GM21360 (cell line): ENCODE results near the gene CYP1A2.

Experiments
- ATAC-seq: cut with Tn5 transposase; IDR thresholded peaks from one replicate; pipeline ENCODE4 v1.9.1; 2021; ENCODE audit warnings: mild to moderate bottlenecking, moderate library complexity; ENCODE audit not compliant: unreplicated experiment

CYP1A2 gene

DNA sequence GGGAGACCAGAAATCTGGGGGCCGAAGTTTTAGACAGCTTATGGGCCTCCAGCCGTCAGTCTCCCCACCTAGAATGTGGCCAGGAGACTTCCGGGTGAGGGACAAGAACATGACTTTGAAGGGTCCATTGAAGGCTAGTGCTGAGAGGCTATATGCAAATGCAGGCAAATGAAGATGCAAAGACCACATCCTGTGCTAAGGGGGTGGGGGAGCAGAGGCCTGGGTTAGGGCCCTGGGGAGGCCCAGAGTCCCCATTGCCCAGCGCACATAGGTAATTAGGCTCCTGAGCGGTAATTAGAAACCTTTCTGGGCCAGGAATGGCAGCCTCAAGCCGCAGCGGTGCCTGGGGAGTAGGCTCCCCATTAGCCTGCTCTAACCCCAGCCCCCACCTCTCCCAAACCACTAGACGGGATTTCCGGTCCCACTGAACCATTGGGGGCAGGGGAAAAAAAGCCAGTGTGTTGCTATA is 40.1 kb downstream of the CYP1A2 start:
- peak; percentile 19 for ATAC-seq

DNA sequence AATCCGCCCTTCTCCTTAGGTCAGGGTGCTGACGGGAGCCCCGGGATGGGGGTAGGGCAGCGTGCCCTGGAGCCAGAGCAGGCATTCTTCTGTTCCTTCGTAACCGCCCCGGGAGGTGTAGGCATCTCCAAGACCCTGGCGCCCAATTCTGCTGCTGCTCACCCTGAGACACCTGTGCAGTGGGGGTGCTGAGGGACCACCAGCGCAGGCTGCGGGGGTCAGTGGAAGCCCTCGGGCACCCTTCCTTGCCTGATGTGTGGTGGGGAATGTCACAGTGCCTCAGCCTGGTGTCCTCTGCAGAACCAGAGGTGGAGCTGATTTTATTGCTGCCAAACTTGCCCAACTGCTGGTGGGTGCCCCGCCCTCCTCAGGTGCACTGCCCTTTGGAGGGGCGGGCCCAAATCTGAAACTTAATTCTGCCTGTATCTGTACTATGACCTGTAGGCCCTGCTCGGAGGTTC is 40.6 kb downstream of the CYP1A2 start:
- no peak for ATAC-seq

- no peak for ATAC-seq
Observed at GRCh38 chr15:74789741-74790079, 41.1 kb downstream of the CYP1A2 start.

GRCh38 chr15:74790080-74790916 is 41.7 kb downstream of the CYP1A2 start:
- no peak for ATAC-seq

- ATAC-seq, result no peak
Observed at GRCh38 chr15:74791007-74791406, 42.4 kb downstream of the CYP1A2 start.

GRCh38 chr15:74791667-74792066 is 43.0 kb downstream of the CYP1A2 start:
- no peak for ATAC-seq

DNA sequence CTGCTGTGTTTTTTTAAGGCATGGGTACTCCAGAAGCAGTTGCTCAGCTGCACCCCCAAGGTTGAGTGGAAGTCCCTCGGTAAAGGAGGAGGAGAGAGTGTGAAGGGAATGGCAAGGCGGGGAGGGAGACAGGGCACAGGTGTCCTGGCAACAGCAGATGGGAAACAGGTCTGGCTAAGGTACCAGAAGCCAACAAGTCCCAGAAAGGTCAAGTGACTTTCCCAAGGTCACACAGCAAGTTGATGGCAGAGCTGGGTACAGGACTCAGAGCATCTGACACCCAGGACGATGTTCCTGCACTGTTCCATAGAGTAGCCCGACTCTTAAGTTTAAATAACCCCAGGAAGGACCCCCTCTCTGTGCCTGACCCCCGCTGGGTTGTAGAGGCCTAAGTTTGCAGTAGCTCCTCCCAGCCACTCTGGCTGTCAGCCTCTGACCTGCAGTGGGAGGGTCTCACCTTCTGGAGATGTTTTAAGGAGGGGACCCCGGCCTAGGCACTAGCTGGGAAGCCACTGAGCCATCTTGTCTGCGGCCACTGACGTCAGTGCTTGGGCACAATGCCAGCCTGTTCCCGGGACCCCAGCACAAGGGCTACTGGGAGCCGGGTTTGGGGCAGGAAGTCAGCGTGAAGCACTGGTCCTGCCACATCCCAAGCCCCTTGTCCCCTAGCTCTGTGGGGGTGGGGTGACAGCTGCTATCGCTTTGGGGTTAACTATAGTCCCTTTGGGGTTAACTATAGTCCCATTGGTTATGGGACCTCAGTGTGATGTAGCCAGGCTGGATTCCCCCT is 43.8 kb downstream of the CYP1A2 start:
- ATAC-seq, result no peak

DNA sequence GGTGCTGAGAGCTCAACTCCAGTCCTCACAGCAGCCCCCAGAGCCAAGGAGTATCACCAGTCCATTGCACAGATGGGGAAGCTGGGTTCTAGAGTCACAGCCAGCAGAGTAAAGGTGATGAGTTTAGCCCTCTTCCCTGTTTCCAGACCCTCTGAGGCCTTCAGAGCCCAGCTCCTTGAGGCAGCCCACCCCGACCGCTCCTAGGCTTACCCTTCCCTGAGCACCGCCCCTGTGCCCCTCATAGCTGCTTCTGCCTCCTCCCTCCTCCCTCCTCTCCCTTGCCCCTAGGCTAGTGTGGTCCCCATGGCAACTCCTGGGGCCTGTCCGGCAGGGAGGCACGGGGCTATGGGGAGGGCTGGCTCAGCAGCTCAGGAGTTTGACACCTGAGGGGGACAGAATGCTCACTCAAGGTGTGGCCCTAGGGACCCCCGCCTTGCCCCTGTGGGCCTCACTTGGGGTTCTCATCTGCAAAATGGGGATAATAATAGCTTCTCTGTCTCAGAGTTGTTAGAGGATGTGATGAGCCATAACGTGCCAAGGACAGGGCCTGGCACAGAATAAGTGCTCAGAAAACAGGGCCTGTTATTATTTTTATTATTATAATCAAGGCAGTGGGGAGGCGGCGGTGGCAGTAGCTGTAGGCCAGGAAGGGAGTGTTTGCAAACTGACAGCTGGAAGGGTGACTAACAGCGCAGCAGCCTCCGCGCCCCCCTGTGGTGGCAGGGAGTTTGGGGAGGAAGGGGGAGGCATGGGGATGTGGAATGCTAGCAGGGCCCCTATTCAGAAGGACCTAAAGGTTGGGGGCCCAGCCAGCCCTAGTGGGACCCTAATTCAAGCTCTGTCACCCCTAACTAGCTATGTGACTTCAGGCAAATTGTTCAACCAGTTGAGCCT is 44.7 kb downstream of the CYP1A2 start:
- no peak for ATAC-seq

- ATAC-seq, result no peak
Observed at GRCh38 chr15:74794248-74794969, 45.8 kb downstream of the CYP1A2 start.

DNA sequence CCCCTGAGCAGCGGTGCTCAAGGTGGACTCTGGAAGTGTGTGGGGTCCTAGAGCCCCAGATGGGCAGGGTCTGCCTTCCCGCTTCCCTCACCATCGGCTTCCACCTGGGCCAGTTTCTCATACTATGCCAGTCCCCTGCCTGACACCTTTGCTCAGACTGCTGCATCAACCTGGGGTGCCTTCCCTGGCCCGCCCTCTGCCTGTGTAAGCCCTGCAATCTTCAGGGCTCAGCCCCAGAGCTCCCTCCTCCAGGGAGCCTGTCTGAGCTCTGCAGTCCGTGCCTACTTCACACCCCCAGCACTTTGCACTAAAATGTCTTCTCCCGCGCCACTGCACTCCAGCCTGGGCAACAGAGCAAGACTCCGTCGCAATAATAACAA is 46.3 kb downstream of the CYP1A2 start:
- no peak for ATAC-seq

- ATAC-seq, result no peak
Observed at GRCh38 chr15:74795966-74796625, 47.5 kb downstream of the CYP1A2 start.

DNA sequence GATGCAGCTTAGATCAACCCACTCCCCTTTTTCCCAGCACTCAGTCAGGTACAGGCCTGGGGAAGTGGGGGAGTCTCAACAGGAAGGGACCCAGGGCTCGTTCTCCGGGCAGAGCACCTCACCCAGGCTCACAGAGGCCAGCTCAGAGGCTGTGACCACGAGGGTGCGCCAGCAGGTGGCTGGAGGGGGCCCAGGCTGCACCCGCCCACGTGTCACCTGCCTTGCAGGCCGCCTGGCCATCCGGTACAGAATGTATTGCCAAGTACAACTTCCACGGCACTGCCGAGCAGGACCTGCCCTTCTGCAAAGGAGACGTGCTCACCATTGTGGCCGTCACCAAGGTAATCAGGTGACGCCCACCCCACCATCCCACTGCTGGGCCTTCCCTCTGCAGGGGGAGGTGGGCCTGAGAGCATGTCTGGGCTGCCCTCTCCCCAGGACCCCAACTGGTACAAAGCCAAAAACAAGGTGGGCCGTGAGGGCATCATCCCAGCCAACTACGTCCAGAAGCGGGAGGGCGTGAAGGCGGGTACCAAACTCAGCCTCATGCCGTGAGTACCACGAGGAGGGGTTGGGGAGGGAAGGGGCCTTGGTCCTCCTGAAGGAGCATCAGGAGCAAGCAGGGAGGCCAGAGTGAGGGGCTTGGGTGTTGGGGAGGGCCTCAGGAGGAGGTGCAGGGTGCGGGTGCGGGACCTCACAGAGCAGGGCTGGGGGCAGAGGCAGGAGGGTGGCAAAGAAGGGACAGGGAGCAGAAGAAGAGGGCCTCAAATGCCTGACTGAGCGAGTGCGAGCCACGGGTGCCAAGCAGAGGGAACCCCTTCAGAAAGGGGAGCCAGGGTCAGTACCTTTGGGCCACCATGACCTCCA is 50.0 kb downstream of the CYP1A2 start:
- no peak for ATAC-seq

GRCh38 chr15:74799255-74799855 is 50.7 kb downstream of the CYP1A2 start:
- ATAC-seq, result no peak

DNA sequence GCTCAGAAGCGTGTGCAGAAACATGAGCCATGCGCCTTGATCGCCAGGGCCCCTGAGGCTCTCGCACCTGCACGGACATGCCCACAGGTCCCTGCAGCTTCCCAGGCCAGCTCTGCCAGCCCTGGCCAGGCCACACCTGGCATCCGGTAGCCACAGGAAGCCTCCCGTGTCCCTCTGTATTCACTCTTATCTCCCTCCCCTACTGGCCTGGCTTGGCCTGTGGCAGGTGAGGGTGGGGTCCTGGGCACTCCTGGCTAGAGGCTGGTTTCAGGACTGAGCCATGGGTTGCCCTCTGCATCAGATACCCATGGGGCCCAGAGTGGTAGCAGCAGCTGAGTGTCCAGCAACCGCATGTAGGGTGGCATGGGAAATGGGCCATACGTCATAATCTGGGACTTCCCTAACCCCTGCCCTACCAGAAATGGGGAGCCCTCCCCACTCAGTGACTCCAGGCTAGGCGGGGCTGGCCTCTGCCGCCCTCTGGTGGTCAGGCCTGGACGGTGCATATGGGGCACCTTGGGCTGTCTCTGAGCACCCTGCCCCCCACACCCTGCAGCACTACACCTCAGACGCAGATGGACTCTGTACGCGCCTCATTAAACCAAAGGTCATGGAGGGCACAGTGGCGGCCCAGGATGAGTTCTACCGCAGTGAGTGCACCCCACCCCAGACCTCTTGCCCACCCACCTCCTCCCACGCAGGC is 51.4 kb downstream of the CYP1A2 start:
- ATAC-seq, result peak; percentile 74

DNA sequence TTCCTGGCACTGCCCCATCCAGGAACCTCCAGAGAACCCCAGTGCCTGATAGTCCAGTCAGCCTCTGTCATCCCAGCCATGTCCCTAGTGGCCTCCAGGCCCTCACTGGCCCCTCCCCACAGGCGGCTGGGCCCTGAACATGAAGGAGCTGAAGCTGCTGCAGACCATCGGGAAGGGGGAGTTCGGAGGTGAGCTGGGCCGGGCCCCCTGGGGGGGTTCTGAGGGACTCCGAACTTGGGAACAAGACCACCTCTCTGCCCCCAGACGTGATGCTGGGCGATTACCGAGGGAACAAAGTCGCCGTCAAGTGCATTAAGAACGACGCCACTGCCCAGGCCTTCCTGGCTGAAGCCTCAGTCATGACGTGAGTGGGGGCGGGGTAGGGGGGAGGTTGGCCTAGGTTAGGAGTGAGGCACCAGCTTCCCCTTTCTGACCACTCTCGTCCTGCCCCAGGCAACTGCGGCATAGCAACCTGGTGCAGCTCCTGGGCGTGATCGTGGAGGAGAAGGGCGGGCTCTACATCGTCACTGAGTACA is 52.0 kb downstream of the CYP1A2 start:
- ATAC-seq, result no peak

- ATAC-seq, result no peak
Observed at GRCh38 chr15:74801311-74801997, 52.8 kb downstream of the CYP1A2 start.

GRCh38 chr15:74802290-74802689 is 53.6 kb downstream of the CYP1A2 start:
- ATAC-seq, result no peak
